H9 (cell line): ENCODE results near the gene MPC1L. TPM values are rescaled to one million over a fixed set of nuclear protein-coding genes. Genes with fewer than 3 reads are reported as not detected.

Source experiments
- DNase-seq: peaks from one replicate; pipeline ENCODE4 v3.0.0-alpha.2; 2017
- H2AFZ ChIP-seq: one replicate; pipeline ENCODE4 v1.6.1; 2013; ENCODE audit warnings: mild to moderate bottlenecking, low read length, control low read depth, moderate library complexity
- H2AK5ac ChIP-seq: 2 replicates; pipeline ENCODE4 v1.6.1; 2013; ENCODE audit warnings: low read length, control low read depth, mixed read lengths; ENCODE audit not compliant: insufficient read length
- H2BK120ac ChIP-seq: one replicate; pipeline ENCODE4 v1.6.1; 2013; ENCODE audit warnings: low read depth, mild to moderate bottlenecking, low read length, control low read depth, inconsistent platforms; ENCODE audit not compliant: poor library complexity, severe bottlenecking
- H2BK12ac ChIP-seq: 2 replicates; pipeline ENCODE4 v1.6.1; 2013; ENCODE audit warnings: low read length, control low read depth, mixed read lengths, low read depth; ENCODE audit not compliant: insufficient read length
- H2BK15ac ChIP-seq: 2 replicates; pipeline ENCODE4 v1.6.1; 2013; ENCODE audit warnings: low read depth, low read length, control low read depth
- H2BK20ac ChIP-seq: one replicate; pipeline ENCODE4 v1.6.1; 2013; ENCODE audit warnings: low read depth, mild to moderate bottlenecking, low read length, control low read depth, inconsistent platforms; ENCODE audit not compliant: poor library complexity, severe bottlenecking
- H2BK5ac ChIP-seq: 2 replicates; pipeline ENCODE4 v1.6.1; 2013; ENCODE audit warnings: low read length, control low read depth, mixed read lengths; ENCODE audit not compliant: insufficient read length
- H3K14ac ChIP-seq: 2 replicates; pipeline ENCODE4 v1.6.1; 2013; ENCODE audit warnings: low read length, control low read depth; ENCODE audit not compliant: insufficient read depth
- H3K18ac ChIP-seq: 2 replicates; pipeline ENCODE4 v1.6.1; 2013; ENCODE audit warnings: low read depth, mild to moderate bottlenecking, mixed read lengths, low read length, control low read depth; ENCODE audit not compliant: insufficient read length
- H3K23ac ChIP-seq: 2 replicates; pipeline ENCODE4 v1.6.1; 2013; ENCODE audit warnings: low read length, control low read depth, mixed read lengths, low read depth; ENCODE audit not compliant: insufficient read length
- H3K23me2 ChIP-seq: 2 replicates; pipeline ENCODE4 v1.6.1; 2013; ENCODE audit warnings: low read depth, mild to moderate bottlenecking, mixed read lengths, low read length, control low read depth; ENCODE audit not compliant: insufficient read length, poor library complexity, severe bottlenecking
- H3K27ac ChIP-seq: 2 replicates; pipeline ENCODE4 v1.5.1; 2013; ENCODE audit warnings: low read length, control low read depth, mixed read lengths, low read depth; ENCODE audit not compliant: insufficient read length
- H3K27me3 ChIP-seq: 2 replicates; pipeline ENCODE4 v1.6.1; 2013; ENCODE audit warnings: low read length, control low read depth, inconsistent platforms; ENCODE audit not compliant: insufficient read depth
- H3K4ac ChIP-seq: 2 replicates; pipeline ENCODE4 v1.6.1; 2013; ENCODE audit warnings: low read depth, mild to moderate bottlenecking, control low read depth, inconsistent platforms, low read length, moderate library complexity
- H3K4me1 ChIP-seq: 2 replicates; pipeline ENCODE4 v1.6.1; 2013; ENCODE audit warnings: low read length, control low read depth, inconsistent platforms; ENCODE audit not compliant: insufficient read depth
- H3K4me2 ChIP-seq: 2 replicates; pipeline ENCODE4 v1.6.1; 2013; ENCODE audit warnings: low read length, control low read depth, mixed read lengths; ENCODE audit not compliant: insufficient read length, insufficient read depth
- H3K56ac ChIP-seq: 2 replicates; pipeline ENCODE4 v1.6.1; 2013; ENCODE audit warnings: low read depth, mild to moderate bottlenecking, mixed read lengths, low read length, control low read depth; ENCODE audit not compliant: insufficient read length
- H3K79me1 ChIP-seq: 2 replicates; pipeline ENCODE4 v1.6.1; 2013; ENCODE audit warnings: low read depth, mild to moderate bottlenecking, moderate library complexity, low read length, control low read depth, inconsistent platforms; ENCODE audit not compliant: insufficient read depth, poor library complexity, severe bottlenecking
- H3K79me2 ChIP-seq: 2 replicates; pipeline ENCODE4 v1.6.1; 2013; ENCODE audit warnings: low read length, control low read depth, inconsistent platforms; ENCODE audit not compliant: insufficient read depth
- H3K9ac ChIP-seq: 2 replicates; pipeline ENCODE4 v1.6.1; 2013; ENCODE audit warnings: low read length, control low read depth, mixed read lengths; ENCODE audit not compliant: insufficient read length; ENCODE audit errors: extremely low read depth
- H3K9me3 ChIP-seq: one replicate; pipeline ENCODE4 v1.6.1; 2013; ENCODE audit warnings: low read depth, low read length, inconsistent platforms; ENCODE audit not compliant: control insufficient read depth
- H3T11ph ChIP-seq: one replicate; pipeline ENCODE4 v1.6.1; 2013; ENCODE audit warnings: mild to moderate bottlenecking, low read length, control low read depth, inconsistent platforms
- H4K20me1 ChIP-seq: one replicate; pipeline ENCODE4 v1.6.1; 2013; ENCODE audit not compliant: control insufficient read depth, insufficient read length, insufficient read depth
- H4K5ac ChIP-seq: 2 replicates; pipeline ENCODE4 v1.6.1; 2013; ENCODE audit warnings: low read depth, mild to moderate bottlenecking, mixed read lengths, low read length, control low read depth; ENCODE audit not compliant: insufficient read length
- H4K8ac ChIP-seq: replicated peaks from 2 replicates; pipeline ENCODE4 v1.6.1; 2013; ENCODE audit warnings: low read length, control low read depth, mixed read lengths, low read depth; ENCODE audit not compliant: insufficient read length
- H4K91ac ChIP-seq: 2 replicates; pipeline ENCODE4 v1.6.1; 2013; ENCODE audit warnings: low read depth, mild to moderate bottlenecking, moderate library complexity, mixed read lengths, low read length, control low read depth; ENCODE audit not compliant: insufficient read length
- H3K27ac Mint-ChIP-seq, 3 experiments: 2 replicates in 2 of 3; 3 replicates in 1 of 3; pipeline ENCODE4 v1.8.0; 2020 to 2021; ENCODE audit warnings: mixed read lengths in 3 of 3, mild to moderate bottlenecking in 1 of 3, moderate library complexity in 1 of 3
- H3K27me3 Mint-ChIP-seq: 2 replicates; pipeline ENCODE4 v1.8.0; 2021; ENCODE audit warnings: low read depth, mild to moderate bottlenecking, moderate library complexity, mixed read lengths
- H3K36me3 Mint-ChIP-seq, 3 experiments: 2 replicates in 2 of 3; 3 replicates in 1 of 3; pipeline ENCODE4 v1.8.0; 2020 to 2021; ENCODE audit warnings: low read depth in 3 of 3, mixed read lengths in 3 of 3; ENCODE audit not compliant: insufficient read depth in 1 of 3
- H3K4me1 Mint-ChIP-seq, 2 experiments: 2 replicates each; pipeline ENCODE4 v1.8.0; 2020; ENCODE audit warnings: mixed read lengths in 2 of 2
- H3K4me3 Mint-ChIP-seq, 2 experiments: 2 replicates in 1 of 2; 3 replicates in 1 of 2; pipeline ENCODE4 v1.8.0; 2020 to 2021; ENCODE audit warnings: mild to moderate bottlenecking in 2 of 2, mixed read lengths in 2 of 2, moderate library complexity in 1 of 2
- H3K9me3 Mint-ChIP-seq, 2 experiments: 2 replicates in 1 of 2; 3 replicates in 1 of 2; pipeline ENCODE4 v1.8.0; 2020; ENCODE audit warnings: mild to moderate bottlenecking in 2 of 2, mixed read lengths in 2 of 2, moderate library complexity in 1 of 2
- CTCF ChIP-seq: fragments of 200-600 bp; sonication (generic); conservative IDR thresholded peaks from 3 replicates; pipeline ENCODE4 v1.8.0; 2021; ENCODE audit warnings: antibody characterized with exemption, mild to moderate bottlenecking
- WGBS: extraction: QIAGEN DNeasy Blood & Tissue Kit; methylation state at CpG from one replicate; pipeline ENCODE4 v1.1.7; 2013; ENCODE audit warnings: missing lambda C conversion rate, low lambda C conversion rate, mixed read lengths; ENCODE audit not compliant: insufficient read length; ENCODE audit errors: extremely low coverage; 5-methylcytosine and 5-hydroxymethylcytosine counted together
- total RNA-seq: library from RNA; stranded (reverse); gene quantifications from 2 replicates; pipeline ENCODE4 v1.2.1, GENCODE V29; 2021

MPC1L gene
- total RNA-seq, 1 experiment from 2014 or later = not detected

GRCh38 chrX:40623665-40624064 lies 437 bp downstream of the MPC1L start:
- Histone ChIP-seq H3K4ac (no peak overlapping the region), H2BK12ac (no peak overlapping the region), H3K23ac (no peak overlapping the region), H2BK15ac (no peak overlapping the region), H3T11ph (no peak overlapping the region), H4K5ac (no peak overlapping the region), H4K8ac (no peak overlapping the region), H3K4me2 (no peak overlapping the region), H4K20me1 (no peaks in the 10 kb centered on the region), H3K23me2 (no peaks in the 10 kb centered on the region), H3K27ac (no peak overlapping the region), H2BK120ac (no peak overlapping the region), H3K79me1 (no peaks in the 10 kb centered on the region), H4K91ac (no peak overlapping the region), H3K14ac (no peak overlapping the region), H3K79me2 (no peaks in the 10 kb centered on the region), H3K18ac (no peak overlapping the region), H3K56ac (no peak overlapping the region), H3K9me3 (no peaks in the 10 kb centered on the region), H2BK5ac (no peak overlapping the region), H3K27me3 (no peaks in the 10 kb centered on the region), H2BK20ac (no peak overlapping the region), H2AK5ac (no peak overlapping the region), H2AFZ (no peak overlapping the region), H3K4me1 (no peaks in the 10 kb centered on the region), H3K9ac (no peak overlapping the region)
- peaks cover 0 to 12% (median 11%) of the 10 kb centered on the region in 3 experiments; a peak in 5 of 7 replicates for H3K36me3 Mint-ChIP-seq
- no peak overlapping the region; a peak in 1 of 5 replicates for H3K4me3 Mint-ChIP-seq
- H3K27ac Mint-ChIP-seq = no peak overlapping the region
- peaks cover 0 to 8% of the 10 kb centered on the region in 2 experiments; a peak in 1 of 4 replicates for H3K4me1 Mint-ChIP-seq
- peaks cover 53 to 62% of the 10 kb centered on the region in 2 experiments for H3K9me3 Mint-ChIP-seq
- no peak for TF ChIP-seq CTCF
- no CpG with 5 or more reads among the region's 32 CpGs for WGBS
- H3K27me3 Mint-ChIP-seq = no peaks in the 10 kb centered on the region; the same call in none of the 2 replicates
- no peak for DNase-seq
